ENCODE results near the gene ZNF140.

Gene ZNF140

GRCh38 chr12:133130808-133131128 is 50.0 kb downstream of the ZNF140 start:
- no peak for DNase-seq

GRCh38 chr12:133135747-133136146 is 55.0 kb downstream of the ZNF140 start:
- no peak for DNase-seq

GRCh38 chr12:133145981-133146380 is 65.3 kb downstream of the ZNF140 start:
- DNase-seq, result no peak

GRCh38 chr12:133156125-133156690 is 75.5 kb downstream of the ZNF140 start:
- no peak for DNase-seq
